Daoy (cell line): ENCODE results near the gene MET. TPM values are rescaled to one million over a fixed set of nuclear protein-coding genes. Genes with fewer than 3 reads are reported as not detected.

ENCODE experiments used
- DNase-seq: peaks from one replicate; pipeline ENCODE4 v3.0.0-alpha.2; 2015; ENCODE audit warnings: low read depth
- total RNA-seq: library from RNA; depleted of rRNA; stranded (reverse); fragments of >200 nt; shearing (Covaris generic); gene quantifications from 2 replicates; pipeline ENCODE4 v1.2.3, GENCODE V29; 2014

Gene MET
- total RNA-seq, 1 experiment from 2014 or later, result 209 TPM

- no peak for DNase-seq
These were observed 6.5 kb upstream of the MET start for GRCh38 chr7:116665332-116665996.

- DNase-seq, result no peak
These were observed 2.2 kb upstream of the MET start for GRCh38 chr7:116669769-116670168.

DNA sequence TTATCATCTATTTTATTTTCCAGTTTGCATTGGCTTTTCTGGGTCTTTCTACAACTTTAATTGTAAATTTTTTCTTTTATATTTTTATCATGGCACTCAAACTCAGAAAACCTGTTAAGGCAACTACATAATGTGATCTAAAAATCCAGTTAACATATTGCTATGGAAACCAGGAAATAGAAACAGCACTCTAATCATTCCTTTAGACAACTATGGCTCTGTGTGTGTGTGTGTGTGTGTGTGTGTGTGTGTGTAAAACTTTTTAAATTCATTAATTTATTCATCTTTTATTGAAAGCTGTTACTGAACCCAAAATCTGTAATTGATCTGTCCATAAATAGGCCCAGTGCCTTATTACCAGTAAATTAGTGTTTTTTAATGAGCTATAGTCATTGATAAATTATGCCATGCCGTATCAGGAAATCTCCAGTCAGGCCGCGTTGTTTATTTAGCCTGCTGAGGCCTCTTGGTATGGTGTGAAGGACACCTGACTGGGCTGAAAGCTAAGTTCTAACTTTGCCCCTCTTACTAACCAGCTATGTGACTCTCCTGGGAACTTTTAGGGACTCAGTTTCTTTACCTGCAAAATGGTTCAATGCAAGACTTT is 1.5 kb upstream of the MET start:
- DNase-seq, result no peak

GRCh38 chr7:116671111-116671510 is 885 bp upstream of the MET start:
- no peak for DNase-seq

- peak; percentile 81 for DNase-seq
These were observed 830 bp downstream of the MET start for GRCh38 chr7:116672596-116673456.

DNA sequence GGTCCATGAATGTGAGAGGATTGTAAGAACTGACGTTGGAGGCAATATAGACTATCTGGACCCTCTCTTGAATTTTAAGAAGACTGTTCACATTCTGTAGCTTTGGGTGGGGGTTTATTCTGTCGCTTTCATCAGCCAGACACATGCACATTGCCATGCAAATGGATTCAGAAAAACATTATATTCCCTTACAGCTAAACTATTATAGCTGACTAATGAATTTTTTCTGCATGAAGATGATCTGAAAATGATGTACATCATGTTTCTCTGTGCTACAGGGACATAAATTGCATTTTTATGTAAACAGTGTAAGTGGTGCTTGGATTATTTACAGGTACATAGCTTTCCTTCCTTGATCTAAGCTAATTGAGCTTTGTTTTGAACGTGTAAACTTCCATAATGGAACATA is 1.5 kb downstream of the MET start:
- DNase-seq, result no peak

- peak; percentile 77 for DNase-seq
These were observed 2.6 kb downstream of the MET start for GRCh38 chr7:116674508-116675173.

DNA sequence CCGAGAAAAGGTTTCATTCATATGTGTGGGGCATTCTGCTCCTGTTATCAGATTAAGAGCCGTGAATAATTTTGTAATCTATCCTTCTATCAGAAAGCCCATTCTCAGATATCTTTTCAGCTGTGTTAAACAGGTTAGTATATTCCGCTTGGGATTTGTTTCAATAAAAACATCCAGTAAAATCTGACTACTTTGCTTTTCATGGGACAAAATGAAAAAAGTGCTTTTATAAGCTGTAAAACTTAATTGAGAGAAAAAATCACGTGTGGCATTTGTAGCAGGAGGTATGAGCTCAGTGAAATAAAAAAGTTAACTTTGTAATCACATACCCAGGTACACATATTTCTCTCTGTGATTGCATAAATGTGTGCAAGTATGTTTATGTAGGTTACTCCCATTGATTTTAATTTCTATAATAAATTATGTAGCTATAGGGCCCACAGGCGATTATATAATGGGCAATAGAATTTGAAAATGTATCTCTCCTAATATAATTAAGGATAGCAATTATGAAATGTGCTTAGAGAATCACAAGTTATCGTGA is 3.9 kb downstream of the MET start:
- DNase-seq, result no peak

- no peak for DNase-seq
These were observed 6.8 kb downstream of the MET start for GRCh38 chr7:116678780-116679179.

DNA sequence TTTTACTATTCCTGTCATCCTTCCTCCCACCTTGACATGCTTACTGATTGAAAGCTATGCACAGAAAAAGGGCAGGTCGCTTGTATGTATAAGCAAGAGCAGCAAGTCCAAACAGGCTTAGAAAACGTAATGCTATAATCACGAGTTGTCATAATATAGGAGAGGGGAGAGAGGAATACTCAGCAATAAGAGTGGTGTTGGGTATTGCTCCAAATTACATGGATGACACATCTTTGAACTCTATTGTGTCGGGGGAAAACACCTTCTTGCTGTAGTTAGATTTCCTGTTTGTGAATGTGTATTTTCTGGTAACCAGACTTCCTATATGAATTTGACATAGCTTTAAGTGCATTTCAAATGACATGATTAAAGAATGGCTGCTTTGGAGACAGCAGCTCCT is 7.5 kb downstream of the MET start:
- DNase-seq, result peak; percentile 66

DNA sequence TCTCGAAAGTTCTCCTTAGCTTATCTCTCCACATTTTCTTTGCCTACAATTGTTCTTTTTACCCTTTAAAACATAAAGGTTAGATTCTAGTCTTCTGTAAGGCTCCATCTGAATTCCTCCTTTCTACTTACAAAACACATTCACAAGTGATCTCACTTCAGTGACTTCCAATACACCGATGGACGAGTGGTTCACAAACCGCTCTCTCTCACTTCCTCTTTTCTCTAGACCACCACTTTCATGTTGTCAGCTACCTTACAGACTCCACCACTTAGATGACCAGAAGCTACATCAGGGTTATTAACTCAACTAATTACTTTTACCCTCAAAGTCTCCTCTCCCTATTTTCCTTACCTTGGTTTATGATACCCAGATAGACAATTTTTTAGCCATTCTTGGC is 11.8 kb downstream of the MET start:
- no peak for DNase-seq

DNA sequence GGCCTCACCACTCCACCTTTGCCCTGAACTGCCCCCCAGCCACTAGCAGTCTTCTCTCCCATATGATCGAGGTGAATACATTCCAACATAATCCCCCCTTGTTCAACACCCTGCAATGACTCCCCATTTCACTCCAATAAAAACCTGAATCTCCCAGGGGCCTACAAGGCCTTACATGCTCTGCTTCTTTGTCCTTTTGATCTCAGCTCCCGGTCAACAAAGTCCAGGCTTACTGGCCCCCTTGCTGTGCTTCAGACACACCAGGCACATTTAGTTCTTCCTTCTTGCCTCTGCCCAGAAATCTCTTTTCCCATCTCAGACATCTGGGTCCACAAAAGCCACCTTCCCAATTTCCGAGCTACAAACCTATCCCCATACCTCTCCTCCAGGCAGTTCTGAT is 14.0 kb downstream of the MET start:
- DNase-seq, result no peak

DNA sequence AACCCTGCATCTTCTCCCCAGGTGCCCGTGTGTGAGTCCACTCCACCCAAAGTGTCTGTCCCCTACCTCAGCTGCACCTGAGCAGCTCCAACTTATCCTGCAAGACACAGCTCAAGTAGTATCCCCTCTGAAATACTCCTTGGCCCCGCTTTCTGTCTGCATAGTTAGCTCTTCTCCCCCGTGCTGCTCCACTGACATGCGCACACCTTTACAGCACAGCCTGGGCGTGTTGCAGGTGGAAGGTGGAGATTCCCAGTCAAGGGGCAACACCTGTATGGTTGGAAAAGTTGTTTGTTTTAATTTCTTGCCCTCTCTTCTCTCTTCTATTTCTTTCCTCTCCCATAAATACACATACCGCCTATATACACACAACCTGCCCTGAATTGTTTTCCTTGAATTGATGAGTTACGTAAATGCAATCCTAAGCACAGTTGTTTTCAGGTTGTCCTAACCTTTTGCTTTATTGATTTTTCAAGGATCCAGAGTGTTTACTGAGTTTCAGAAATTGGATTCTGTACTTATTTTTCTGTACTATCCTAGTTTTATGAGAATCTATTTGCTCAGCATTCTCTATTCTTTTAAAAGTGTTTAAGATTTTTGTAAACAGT is 14.9 kb downstream of the MET start:
- no peak for DNase-seq

DNA sequence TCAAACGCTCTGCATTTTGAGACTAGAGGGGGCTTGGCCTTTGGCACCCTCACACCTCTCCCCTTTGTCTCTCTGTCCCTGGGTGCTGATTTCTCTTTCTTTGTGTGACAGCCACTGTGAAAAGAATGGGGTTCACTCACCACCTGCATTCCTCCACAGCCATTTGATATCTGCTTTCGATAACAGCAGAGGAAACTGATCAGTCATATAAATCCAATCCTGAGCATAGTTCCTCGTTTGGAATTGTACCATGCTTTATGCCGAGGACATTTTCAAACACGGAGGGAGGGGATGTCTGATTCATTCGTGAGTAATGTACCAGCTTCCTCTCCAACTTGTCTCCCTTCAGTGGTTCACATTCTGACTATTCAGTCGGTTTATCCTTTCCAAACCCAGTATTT is 15.8 kb downstream of the MET start:
- DNase-seq, result peak; percentile 93

DNA sequence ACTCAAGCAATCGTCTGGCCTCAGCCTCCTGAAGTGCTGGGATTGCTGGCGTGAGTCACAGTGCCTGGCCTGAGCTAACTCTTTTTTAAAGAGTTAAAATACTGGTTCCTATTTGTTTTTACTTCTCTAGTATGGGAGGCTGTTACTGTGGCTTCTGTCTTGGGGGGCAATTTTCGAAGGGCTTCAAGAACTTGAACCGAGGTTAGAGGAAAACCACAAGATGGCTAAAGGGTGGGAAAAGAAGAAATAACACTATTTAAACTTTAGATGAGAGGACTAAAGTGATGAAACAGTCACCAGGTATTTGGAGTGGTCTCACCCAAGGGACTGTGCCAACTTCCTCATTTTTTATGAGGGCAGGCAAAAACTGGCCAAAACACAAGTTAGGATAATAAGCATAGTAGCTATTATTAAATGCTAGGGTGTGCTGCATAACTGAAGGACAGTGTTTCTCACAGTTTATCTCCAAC is 17.8 kb downstream of the MET start:
- DNase-seq, result peak; percentile 92

DNA sequence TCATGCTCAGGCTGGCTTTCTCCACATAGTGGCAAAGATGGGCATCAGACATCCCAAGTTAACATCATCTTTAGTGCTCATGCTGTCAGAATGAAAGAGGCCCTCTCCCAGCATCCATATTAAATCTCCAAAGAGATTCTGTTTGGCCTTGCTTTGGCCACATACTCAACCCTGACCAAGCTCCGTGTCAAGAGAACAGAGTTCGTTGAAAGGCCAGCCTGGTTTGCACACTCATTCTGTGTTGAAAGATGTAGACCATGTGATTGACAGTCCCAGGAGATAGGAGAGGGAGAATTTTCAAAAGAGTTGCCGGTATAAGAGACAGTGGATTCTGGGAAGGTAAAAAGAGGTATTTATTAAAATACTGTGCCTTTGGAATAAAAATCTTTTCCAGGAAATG is 19.7 kb downstream of the MET start:
- peak; percentile 58 for DNase-seq

GRCh38 chr7:116692401-116693308 is 20.7 kb downstream of the MET start:
- peak; percentile 48 for DNase-seq

DNA sequence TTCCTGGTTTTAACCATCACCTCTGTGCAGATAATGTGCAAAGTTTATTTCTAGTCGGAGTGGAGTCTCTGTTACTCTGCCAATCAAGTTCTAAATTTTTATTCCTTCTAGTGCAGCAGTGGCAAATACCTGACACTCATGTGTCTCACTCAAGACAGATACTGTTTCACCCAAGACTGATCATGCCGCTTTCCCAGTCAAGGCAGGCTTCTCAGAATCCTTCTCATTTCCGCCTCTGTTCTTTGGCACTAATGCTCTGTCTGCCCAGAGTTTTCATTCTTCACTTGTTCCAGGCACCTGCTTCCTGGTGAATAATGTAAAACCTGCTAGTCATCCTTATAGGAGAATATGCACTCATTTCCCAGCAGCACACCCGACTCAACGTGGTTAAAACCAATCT is 24.7 kb downstream of the MET start:
- no peak for DNase-seq

- no peak for DNase-seq
These were observed 25.2 kb downstream of the MET start for GRCh38 chr7:116697152-116697551.

GRCh38 chr7:116697761-116698160 is 25.8 kb downstream of the MET start:
- DNase-seq, result no peak
